Activated T-cell treated with anti-CD3 and anti-CD28 coated beads for 48 hours (primary cell): Measurements from ENCODE around the gene TMCC3.
A peak's percentile ranks its signal among the peaks of the same experiment; 100 is the strongest.
"Not testable (repeated sequence)": the region's sequence is repeated elsewhere in the genome, so short reads cannot be mapped to it uniquely, and the experiment has no call there.

Source experiments
- DNase-seq: peaks from one replicate; pipeline ENCODE4 v3.0.0-alpha.2; 2020; ENCODE audit warnings: low read depth

The TMCC3 gene

DNA sequence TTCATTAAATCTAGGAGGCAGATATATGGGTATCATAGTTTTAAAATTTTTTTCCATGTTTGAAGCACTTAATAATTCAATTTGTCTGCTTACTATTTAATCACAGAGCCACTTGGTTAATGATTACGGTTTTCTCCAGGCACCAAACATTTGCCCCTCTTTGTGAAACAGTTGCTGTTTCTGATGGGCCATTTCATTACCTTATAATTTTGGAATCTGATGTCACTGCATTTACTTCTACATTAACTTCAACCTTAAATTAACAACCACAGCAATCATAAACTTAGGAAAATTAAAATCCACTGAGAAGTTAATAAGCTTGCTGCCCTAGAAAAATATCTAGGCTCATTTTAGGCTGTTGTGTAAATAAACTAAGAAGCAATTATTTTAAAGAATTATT is 17.0 kb downstream of the TMCC3 start:
- DNase-seq = no peak

- DNase-seq = no peak
Observed at GRCh38 chr12:94631058-94631457, 19.3 kb downstream of the TMCC3 start.

GRCh38 chr12:94628819-94629472 is 21.4 kb downstream of the TMCC3 start:
- no peak for DNase-seq

DNA sequence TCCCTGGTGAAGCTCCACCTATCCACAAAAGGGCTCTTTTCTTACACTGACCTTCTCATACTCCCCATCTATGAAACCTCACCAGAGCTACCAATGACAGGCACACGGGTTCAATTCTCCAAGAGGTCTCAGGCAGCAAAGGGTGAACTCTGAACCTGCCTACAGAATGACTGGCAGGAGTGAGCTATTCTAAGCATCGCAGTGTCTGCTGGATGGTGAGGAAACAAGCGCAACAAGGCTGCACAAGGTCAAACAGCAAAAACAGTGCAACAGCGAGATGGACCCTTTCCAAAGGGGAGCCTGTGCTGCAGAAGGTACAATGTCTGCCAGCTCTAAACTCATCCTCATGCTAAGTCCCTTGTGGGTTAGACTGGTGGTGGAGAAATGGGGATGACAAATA is 22.0 kb downstream of the TMCC3 start:
- DNase-seq = no peak

DNA sequence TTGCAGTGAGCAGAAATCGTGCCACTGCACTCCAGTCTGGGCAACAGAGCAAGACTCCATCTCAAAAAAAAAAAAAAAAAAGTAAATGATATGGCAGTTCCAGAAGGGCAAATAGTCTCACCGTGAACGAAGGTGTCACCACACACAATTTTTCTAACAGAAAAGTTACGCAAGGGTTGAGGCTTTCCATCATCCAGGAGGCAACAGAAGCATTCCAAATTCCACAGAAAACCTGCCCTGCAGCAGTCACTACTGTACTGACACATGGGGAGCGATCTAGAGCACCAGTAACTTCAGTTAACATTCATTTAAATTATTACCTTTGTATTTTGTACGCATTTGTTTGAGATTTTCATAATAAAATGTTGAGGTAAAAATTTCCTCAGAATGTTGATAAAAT is 24.8 kb downstream of the TMCC3 start:
- DNase-seq = no peak

GRCh38 chr12:94623161-94623920 is 27.0 kb downstream of the TMCC3 start:
- DNase-seq = no peak

DNA sequence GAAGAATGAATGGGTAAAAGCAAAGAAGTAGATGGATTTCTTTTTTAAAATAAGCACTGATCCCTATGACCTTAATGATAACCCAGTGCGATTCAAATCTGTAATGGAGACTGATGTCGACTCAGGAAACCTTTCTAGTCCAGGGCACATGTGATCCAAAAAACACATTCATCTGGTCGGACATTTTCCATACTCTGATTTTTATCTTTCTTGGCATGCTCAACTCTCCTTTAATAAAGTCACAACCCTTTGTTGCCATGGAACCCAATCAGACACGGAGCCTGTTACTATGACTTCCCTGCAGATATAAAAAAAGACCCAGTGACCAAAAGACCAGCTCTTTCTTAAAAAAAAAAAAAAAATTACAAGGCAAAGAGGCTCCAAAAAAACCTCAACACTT is 27.9 kb downstream of the TMCC3 start:
- DNase-seq = no peak

DNA sequence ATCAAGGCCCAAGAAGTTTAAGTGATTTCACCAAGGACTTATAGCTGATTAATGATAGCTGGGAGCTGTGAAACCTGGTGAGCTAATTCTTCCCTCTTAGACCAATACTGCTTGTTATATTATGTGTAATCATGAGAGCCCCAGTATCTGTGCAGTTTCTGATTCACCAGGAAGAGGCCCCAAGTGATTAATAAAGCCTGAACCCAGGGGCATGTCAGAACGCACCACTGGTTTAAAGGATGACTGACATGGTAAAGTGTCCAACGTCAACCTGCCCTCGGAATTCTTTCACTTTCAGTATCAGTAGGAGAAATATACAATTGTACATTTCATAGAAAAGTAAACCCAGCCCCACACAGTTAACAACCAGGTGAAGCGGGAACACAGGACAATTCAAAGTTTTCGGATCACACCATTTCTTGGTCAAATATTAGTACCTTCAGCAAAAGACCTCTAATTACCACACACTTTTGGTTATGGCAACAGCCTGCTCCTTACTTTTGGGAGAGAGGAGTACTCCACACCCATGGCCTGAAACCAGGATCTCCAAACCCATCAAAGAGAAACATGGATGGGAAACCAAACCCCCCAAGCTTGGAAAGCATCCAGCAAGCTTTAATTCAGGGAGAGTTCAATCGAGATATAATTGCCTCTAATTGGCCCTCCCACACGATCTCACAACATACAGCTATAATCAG is 28.5 kb downstream of the TMCC3 start:
- DNase-seq = no peak

DNA sequence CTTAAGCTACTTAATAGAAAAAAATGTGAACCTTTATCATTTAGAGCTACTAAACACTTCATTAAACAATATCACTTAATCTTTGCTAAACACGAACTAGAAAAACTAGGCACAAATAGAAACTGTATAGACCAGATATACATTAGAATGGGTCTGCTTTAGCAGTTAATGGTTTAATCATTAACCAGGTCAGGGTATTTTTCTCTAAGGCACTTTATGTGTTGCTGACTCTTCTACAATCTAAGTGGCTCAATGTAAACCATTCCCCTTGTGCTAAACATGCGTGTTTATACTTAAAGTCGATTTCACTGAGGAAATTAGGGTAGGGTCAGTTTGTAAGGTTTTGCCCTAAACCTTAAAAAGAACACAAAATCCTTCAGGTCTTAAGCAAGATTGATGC is 29.7 kb downstream of the TMCC3 start:
- DNase-seq = no peak

DNA sequence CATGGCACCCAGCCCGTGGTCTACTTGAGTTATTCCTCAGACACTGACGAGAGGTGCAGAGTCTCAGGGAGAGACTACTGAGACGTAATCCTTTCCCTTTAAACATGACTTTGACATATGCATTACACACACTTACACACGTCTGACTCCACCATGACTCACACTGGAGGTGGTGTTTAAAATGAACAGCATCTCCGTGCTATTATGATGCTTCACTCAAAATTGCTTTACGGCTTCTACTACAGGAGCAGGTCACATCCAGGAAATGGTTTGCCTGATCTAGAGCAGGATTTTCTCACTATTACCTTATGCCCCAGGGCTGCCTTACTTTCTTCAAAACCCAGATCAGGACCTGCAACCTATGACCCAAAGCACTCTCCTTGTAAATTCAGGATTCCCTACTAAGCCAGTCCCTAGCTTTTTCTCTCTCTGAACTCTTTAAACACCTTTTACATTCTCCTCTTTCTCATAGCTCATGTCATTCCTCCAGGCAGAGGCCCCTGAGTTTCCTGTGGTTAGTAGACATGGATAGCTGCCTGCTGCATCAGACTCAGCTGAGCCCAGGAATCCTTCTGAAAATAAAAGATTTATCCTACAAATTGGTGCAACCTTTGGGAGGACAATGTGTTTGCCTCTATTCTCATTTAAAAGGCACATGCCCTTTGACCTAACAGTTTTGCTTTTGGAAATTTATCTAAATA is 31.2 kb downstream of the TMCC3 start:
- peak; percentile 28 for DNase-seq

- no peak for DNase-seq
Observed at GRCh38 chr12:94617101-94617500, 33.3 kb downstream of the TMCC3 start.

- no peak for DNase-seq
Observed at GRCh38 chr12:94616203-94616729, 34.1 kb downstream of the TMCC3 start.

DNA sequence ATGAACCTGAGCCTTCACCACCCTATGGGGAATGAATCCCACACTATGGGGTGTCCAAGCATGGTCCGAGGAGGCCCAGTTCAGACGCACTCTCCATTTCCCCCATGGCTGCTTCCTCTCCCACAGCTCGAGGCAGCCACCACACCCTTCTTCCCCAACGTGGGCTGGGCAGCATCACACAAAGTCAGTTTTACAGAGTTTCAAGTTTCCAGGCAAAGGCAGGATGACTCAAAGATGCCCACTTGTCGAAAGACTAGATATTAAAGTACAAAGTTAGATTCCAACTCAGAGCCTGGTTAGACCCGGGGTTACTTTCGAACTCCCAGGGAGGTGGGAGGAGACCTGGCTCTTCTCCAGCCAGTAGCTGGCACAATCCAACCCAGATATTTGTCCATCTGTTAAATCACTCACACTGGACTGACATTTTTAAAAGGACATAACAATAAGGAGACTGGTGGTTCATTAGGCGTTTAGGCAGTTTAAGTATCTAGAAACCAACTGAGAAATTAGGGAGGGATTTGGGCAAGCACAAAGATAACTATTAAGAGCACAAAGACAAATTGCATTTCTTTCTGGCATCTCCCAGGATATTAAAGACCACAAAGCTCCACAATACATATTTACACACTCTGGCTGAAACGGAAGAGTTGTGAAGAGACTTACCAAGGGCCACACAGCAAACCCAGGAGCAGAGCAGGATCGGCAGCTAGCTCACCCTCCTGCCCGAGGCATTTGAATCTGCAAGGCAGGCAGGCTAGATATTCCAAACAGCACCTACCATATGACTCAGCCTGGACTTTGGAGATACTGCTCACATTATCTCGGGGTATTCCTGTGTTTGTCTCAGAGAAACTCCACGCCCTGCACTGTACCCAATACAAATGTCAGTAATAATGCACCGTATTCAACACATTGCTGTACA is 34.8 kb downstream of the TMCC3 start:
- no peak for DNase-seq

GRCh38 chr12:94614288-94614721 is 36.1 kb downstream of the TMCC3 start:
- DNase-seq = no peak

DNA sequence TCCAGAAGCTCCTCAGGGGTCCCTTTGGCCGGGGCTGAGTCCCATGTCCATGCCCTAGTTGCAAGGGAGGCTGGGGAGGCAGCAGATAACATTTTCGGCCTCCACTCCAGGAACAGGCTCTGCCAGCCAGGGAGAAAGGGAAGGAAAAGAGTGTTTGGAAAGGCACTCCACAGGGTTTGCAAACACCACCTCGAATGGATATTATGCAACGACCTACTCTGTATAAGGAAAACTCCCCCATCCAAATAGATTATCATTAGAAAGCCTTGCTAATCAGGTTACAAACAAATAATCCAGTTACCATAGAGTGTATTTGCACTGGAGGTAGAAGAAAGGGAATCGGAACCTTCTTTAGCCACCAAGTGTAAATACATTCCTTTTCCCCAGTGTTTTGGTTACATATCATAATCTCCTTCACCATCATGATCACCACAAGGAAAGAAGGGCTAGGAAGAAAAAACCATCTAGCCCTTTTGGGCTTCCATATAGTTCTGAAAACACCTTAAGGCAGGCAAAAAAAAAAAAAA is 40.4 kb downstream of the TMCC3 start:
- DNase-seq = no peak

- DNase-seq = not testable (repeated sequence)
Observed at GRCh38 chr12:94606810-94607209, 43.5 kb downstream of the TMCC3 start.

GRCh38 chr12:94604366-94604698 is 46.0 kb downstream of the TMCC3 start:
- no peak for DNase-seq

DNA sequence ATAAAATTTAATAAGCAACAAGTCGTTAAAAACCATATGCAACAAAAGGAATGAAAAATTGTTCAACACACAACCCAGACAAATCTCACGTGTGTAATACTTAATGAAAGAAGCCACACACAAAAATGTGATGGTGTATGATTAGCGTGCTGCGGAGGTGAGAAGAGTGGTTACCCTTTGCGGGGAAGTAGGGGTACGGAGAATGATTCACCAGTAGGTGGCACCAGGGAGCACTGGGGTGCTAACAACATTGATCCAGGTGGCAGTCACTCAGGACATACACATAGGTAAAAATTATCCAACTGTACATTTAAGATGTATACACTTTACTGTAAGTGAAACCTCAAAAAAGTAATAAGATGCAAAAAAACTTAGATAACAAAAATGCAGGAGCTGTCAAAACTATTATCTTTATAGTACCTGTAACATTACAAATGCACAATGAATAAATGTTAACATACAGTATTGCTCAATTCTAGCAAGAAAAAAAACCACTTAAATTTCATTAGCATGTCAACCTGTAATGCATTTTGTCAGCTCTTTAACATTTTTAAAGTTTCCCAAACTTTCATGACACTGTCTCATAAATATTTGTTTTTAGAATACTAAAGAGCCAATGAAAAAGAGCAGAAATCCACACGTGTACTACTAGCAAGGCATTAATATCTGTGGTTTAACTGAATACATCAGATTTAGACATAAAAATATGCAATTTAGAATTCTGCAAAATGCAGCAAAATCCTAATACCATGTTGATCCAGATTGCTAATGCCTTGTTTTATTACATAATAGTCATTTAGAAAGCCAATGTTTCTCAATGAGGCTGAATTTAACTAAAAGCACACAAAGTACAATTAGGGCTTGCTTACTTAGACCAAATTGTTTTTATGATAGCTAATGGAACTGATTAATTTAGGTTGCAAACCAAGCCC is 46.7 kb downstream of the TMCC3 start:
- DNase-seq = peak; percentile 29

DNA sequence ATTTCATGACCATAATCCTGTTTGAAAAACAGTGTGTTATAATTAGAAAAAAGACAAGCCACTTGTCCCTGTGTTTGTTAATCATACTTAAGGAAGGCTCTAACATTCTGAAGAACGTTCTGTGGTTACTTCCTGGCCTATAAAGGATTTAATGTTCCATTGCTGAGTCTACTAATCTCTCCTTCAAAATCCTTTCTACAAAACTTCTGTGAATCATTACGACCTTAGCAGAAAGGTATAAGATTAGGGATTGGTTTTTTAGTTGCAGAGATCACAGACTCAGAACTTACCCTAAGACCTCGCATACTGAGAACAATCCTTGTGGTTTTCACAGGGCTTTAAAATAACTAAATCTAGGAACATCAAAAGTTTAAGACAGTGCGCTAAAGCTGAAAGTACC is 48.3 kb downstream of the TMCC3 start:
- no peak for DNase-seq

DNA sequence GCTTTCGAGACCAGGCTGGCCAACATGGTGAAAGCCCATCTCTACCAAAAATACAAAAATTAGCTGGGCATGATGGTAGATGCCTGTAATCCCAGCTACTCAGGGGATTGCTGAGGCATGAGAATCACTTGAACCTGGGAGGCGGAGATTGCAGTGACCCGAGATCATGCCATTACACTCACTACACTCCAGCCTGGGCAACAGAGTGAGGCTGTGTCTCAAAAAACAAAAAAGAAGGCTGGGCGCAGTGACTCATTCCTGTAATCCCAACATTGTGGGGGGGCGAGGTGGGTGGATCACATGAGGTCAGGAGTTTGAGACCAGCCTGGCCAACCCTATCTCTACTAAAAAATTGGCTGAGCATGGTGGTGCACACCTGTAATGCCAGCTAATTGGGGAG is 49.0 kb downstream of the TMCC3 start:
- not testable (repeated sequence) for DNase-seq
